ENCODE measurements around the gene DISP2. TPM values are rescaled to one million over a fixed set of nuclear protein-coding genes. Genes with fewer than 3 reads are reported as not detected.

Gene DISP2
- total RNA-seq, 6 experiments from 2014 or later = 0.06 to 0.71 (median 0.16) TPM

GRCh38 chr15:40415226-40415625 lies 57.2 kb downstream of the DISP2 start:
- H3K4me1 ChIP-seq = peaks cover 0 to 24% (median 11%) of the 10 kb centered on the region in 4 donors
- intact Hi-C loops (cut with DNase I) = loop anchor here in 1 of 2 donors (10.0 kb wide), 1 partner anchor 50 kb away; no protein-coding TSS in a partner anchor
- no peaks in the 10 kb centered on the region for H3K9me3 ChIP-seq
- peaks cover 0 to 65% (median 34%) of the 10 kb centered on the region in 4 donors for H3K36me3 ChIP-seq
- ATAC-seq = no peak
- H3K27me3 ChIP-seq = no peaks in the 10 kb centered on the region
- TF ChIP-seq CTCF (IDR thresholded peaks at IDR 0.05) (no peak), POLR2A (IDR thresholded peaks at IDR 0.05) (no peak)
- DNase-seq = no peak
- H3K4me3 ChIP-seq = no peak overlapping the region
- no peak overlapping the region for H3K27ac ChIP-seq
- 91% methylated on average over 6 of the region's 10 CpGs for WGBS (ENCODE audit: insufficient coverage, low coverage, low lambda C conversion rate, missing lambda C conversion rate)

- Histone ChIP-seq H3K9me3 (no peaks in the 10 kb centered on the region), H3K27ac (no peak overlapping the region), H3K4me1 (peaks cover 0 to 32% (median 17%) of the 10 kb centered on the region in 4 donors), H3K4me3 (no peak overlapping the region), H3K27me3 (no peaks in the 10 kb centered on the region), H3K36me3 (peaks cover 0 to 57% (median 30%) of the 10 kb centered on the region in 4 donors)
- ATAC-seq (no peak), DNase-seq (no peak)
- WGBS (ENCODE audit: insufficient coverage, low coverage, low lambda C conversion rate, missing lambda C conversion rate) = 100% methylated on average over 2 of the region's 14 CpGs
- TF ChIP-seq CTCF (IDR thresholded peaks at IDR 0.05) (no peak), POLR2A (IDR thresholded peaks at IDR 0.05) (no peak)
- intact Hi-C loops (cut with DNase I) = loop anchor here in 1 of 2 donors (10.0 kb wide), 1 partner anchor 51 kb away; no protein-coding TSS in a partner anchor
Measured at GRCh38 chr15:40416056-40416455, 58.0 kb downstream of the DISP2 start.

DNA sequence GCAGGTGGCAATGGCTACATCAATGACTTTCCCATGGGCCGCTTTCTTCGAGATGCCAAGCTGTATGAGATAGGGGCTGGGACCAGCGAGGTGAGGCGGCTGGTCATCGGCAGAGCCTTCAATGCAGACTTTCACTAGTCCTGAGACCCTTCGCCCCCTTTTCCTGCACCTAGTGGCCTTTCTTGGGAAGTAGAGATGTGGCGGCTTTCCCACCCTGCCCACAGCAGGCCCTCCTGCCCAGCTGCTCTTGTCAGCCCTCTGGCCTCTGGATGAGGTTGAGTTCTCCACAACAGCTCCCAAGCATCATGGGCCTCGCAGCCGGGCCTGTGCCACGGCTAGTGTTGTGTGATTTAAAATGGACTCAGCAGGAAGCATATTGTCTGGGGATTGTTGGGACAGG lies 60.1 kb downstream of the DISP2 start:
- 92% methylated on average over 5 of the region's 10 CpGs for WGBS (ENCODE audit: insufficient coverage, low coverage, low lambda C conversion rate, missing lambda C conversion rate)
- no peak for DNase-seq

GRCh38 chr15:40420071-40420713 lies 62.2 kb downstream of the DISP2 start:
- intact Hi-C loops (cut with DNase I) = loop anchor here in 1 of 2 donors (10.0 kb wide), 1 partner anchor 75 kb away; the partner anchor contains the start of gene CCDC9B

More for the DNA sequence above, 60.1 kb downstream of the DISP2 start:
- peaks cover 0 to 48% (median 26%) of the 10 kb centered on the region in 4 donors for H3K36me3 ChIP-seq
- H3K4me1 ChIP-seq = peaks cover 0 to 23% (median 10%) of the 10 kb centered on the region in 4 donors
- no peaks in the 10 kb centered on the region for H3K9me3 ChIP-seq
- intact Hi-C loops (cut with DNase I) = loop anchor here in 1 of 2 donors (10.0 kb wide), 1 partner anchor 53 kb away; no protein-coding TSS in a partner anchor
- no peak overlapping the region for H3K27ac ChIP-seq
- TF ChIP-seq CTCF (IDR thresholded peaks at IDR 0.05) (no peak), POLR2A (IDR thresholded peaks at IDR 0.05) (no peak)
- no peak overlapping the region for H3K4me3 ChIP-seq
- no peaks in the 10 kb centered on the region for H3K27me3 ChIP-seq
- no peak for ATAC-seq

More at GRCh38 chr15:40420071-40420713, 62.2 kb downstream of the DISP2 start:
- WGBS (ENCODE audit: insufficient coverage, low coverage, low lambda C conversion rate, missing lambda C conversion rate) = 41% methylated on average over 9 of the region's 11 CpGs
- Histone ChIP-seq H3K27me3 (no peaks in the 10 kb centered on the region), H3K4me1 (peaks cover 0 to 22% (median 8%) of the 10 kb centered on the region in 4 donors), H3K27ac (peak overlapping the region in 1 of 3 donors; percentile 12), H3K36me3 (peaks cover 0 to 31% (median 17%) of the 10 kb centered on the region in 4 donors), H3K4me3 (no peak overlapping the region), H3K9me3 (no peaks in the 10 kb centered on the region)
- TF ChIP-seq CTCF (IDR thresholded peaks at IDR 0.05) (no peak), POLR2A (IDR thresholded peaks at IDR 0.05) (no peak)
- DNase-seq (peak in 1 of 3 donors; percentile 72), ATAC-seq (peak; percentile 32 to 40 (median 38))
